OCI-LY1 (cell line): ENCODE measurements around the gene SKA2.

Experiments
- CTCF ChIP-seq: fragments of 200-600 bp; sonication (generic), shearing (Covaris generic); IDR thresholded peaks from 2 replicates; pipeline ENCODE4 v1.5.1; 2017; ENCODE audit warnings: mild to moderate bottlenecking, antibody characterized with exemption, low read length, moderate library complexity, mixed read lengths
- EZH2 ChIP-seq: fragments of 200-600 bp; sonication (generic), shearing (Covaris generic); IDR thresholded peaks from 2 replicates; pipeline ENCODE4 v1.8.0; 2017; ENCODE audit warnings: borderline replicate concordance, mixed run types, mild to moderate bottlenecking, antibody characterized with exemption, low read length, moderate library complexity, mixed read lengths

- TF ChIP-seq CTCF (no peak), EZH2 (no peak)
These were observed at the start of gene SKA2 for GRCh38 chr17:59154721-59155438.
